SK-N-SH treated with all-trans-retinoic acid at 6 μM for 48 hours (cell line): ENCODE data around the gene CSGALNACT2.

Source experiments
- ARNTL ChIP-seq: fragments of 450-650 bp; formaldehyde crosslinking; IDR thresholded peaks from 2 replicates; pipeline ENCODE4 v1.5.0; 2020; ENCODE audit warnings: low read depth, mild to moderate bottlenecking, moderate library complexity, borderline replicate concordance
- CREB5 ChIP-seq: fragments of 250-450 bp; sonication (Bioruptor Pico); IDR thresholded peaks from 2 replicates; pipeline ENCODE4 v1.5.1; 2020; ENCODE audit warnings: low read depth, mild to moderate bottlenecking, moderate library complexity
- CSDC2 ChIP-seq: fragments of 250-450 bp; sonication (Bioruptor Pico); IDR thresholded peaks from 2 replicates; pipeline ENCODE4 v1.5.0; 2020; ENCODE audit warnings: mild to moderate bottlenecking, moderate library complexity
- CSRNP3 ChIP-seq: fragments of 250-450 bp; sonication (Bioruptor Pico); IDR thresholded peaks from 2 replicates; pipeline ENCODE4 v1.5.1; 2021; ENCODE audit warnings: mild to moderate bottlenecking, moderate library complexity
- ESRRG ChIP-seq: fragments of 250-450 bp; sonication (Bioruptor Pico); IDR thresholded peaks from 2 replicates; pipeline ENCODE4 v1.6.1; 2021; ENCODE audit warnings: mild to moderate bottlenecking
- GLIS3 ChIP-seq: fragments of 250-450 bp; sonication (Bioruptor Pico); IDR thresholded peaks from 2 replicates; pipeline ENCODE4 v1.5.0; 2020; ENCODE audit warnings: mild to moderate bottlenecking, moderate library complexity
- ISL1 ChIP-seq: fragments of 250-450 bp; sonication (Bioruptor Pico); IDR thresholded peaks from 2 replicates; pipeline ENCODE4 v2.1.2; 2022; ENCODE audit warnings: mild to moderate bottlenecking, moderate library complexity
- PATZ1 ChIP-seq: fragments of 250-450 bp; sonication (Bioruptor Pico); IDR thresholded peaks from 2 replicates; pipeline ENCODE4 v1.8.0; 2020; ENCODE audit warnings: mild to moderate bottlenecking, moderate library complexity, borderline replicate concordance
- PPARA ChIP-seq: fragments of 250-450 bp; sonication (Bioruptor Pico); IDR thresholded peaks from 2 replicates; pipeline ENCODE4 v1.5.0; 2020; ENCODE audit warnings: mild to moderate bottlenecking, borderline replicate concordance
- RARB ChIP-seq: fragments of 250-450 bp; sonication (Bioruptor Pico); IDR thresholded peaks from 2 replicates; pipeline ENCODE4 v1.8.0; 2021; ENCODE audit warnings: mild to moderate bottlenecking, moderate library complexity
- SNAI2 ChIP-seq: fragments of 250-450 bp; sonication (Bioruptor Pico); IDR thresholded peaks from 2 replicates; pipeline ENCODE4 v1.5.0; 2020; ENCODE audit warnings: mild to moderate bottlenecking, moderate library complexity
- ZC3H10 ChIP-seq: fragments of 250-450 bp; sonication (Bioruptor Pico); IDR thresholded peaks from 2 replicates; pipeline ENCODE4 v1.5.1; 2021; ENCODE audit warnings: mild to moderate bottlenecking, moderate library complexity
- ZFP30 ChIP-seq: fragments of 450-650 bp; formaldehyde crosslinking; IDR thresholded peaks from 2 replicates; pipeline ENCODE4 v1.5.0; 2022; ENCODE audit warnings: mild to moderate bottlenecking, moderate library complexity
- ZNF565 ChIP-seq: fragments of 450-650 bp; formaldehyde crosslinking; conservative IDR thresholded peaks from 2 replicates; pipeline ENCODE4 v1.5.0; 2020; ENCODE audit warnings: low read depth, mild to moderate bottlenecking, moderate library complexity

- TF ChIP-seq ESRRG (CRISPR knock-in tag) (no peak), GLIS3 (no peak), RARB (no peak), PATZ1 (CRISPR knock-in tag) (no peak), CREB5 (CRISPR knock-in tag) (no peak), ZNF565 (CRISPR knock-in tag) (no peak), CSRNP3 (CRISPR knock-in tag) (no peak), ISL1 (CRISPR knock-in tag) (no peak), ARNTL (no peak), SNAI2 (no peak), PPARA (CRISPR knock-in tag) (no peak), ZFP30 (CRISPR knock-in tag) (no peak), CSDC2 (CRISPR knock-in tag) (no peak), ZC3H10 (CRISPR knock-in tag) (no peak)
Measured at GRCh38 chr10:43230909-43231522, 92.8 kb downstream of the CSGALNACT2 start.
